Neuronal stem cell (in vitro differentiated cells): ENCODE data around the gene PSMF1.

Experiments used
- DNase-seq: peaks from one replicate; pipeline ENCODE4 v3.0.0-alpha.2; 2013; ENCODE audit warnings: low spot score
- H2AFZ ChIP-seq: one replicate; pipeline ENCODE4 v1.6.1; 2013; ENCODE audit warnings: mild to moderate bottlenecking, low read length, inconsistent platforms
- H2AK5ac ChIP-seq: 2 replicates; pipeline ENCODE4 v1.6.1; 2013; ENCODE audit warnings: low read depth, mild to moderate bottlenecking, inconsistent platforms, low read length, moderate library complexity, mixed read lengths
- H2BK120ac ChIP-seq: 2 replicates; pipeline ENCODE4 v1.6.1; 2013; ENCODE audit warnings: low read depth, mild to moderate bottlenecking, inconsistent platforms, low read length, moderate library complexity, mixed read lengths
- H2BK12ac ChIP-seq: one replicate; pipeline ENCODE4 v1.6.1; 2013; ENCODE audit warnings: low read length, inconsistent platforms
- H2BK15ac ChIP-seq: 2 replicates; pipeline ENCODE4 v1.6.1; 2013; ENCODE audit warnings: mild to moderate bottlenecking, low read length, inconsistent platforms, mixed read lengths
- H2BK5ac ChIP-seq: one replicate; pipeline ENCODE4 v1.6.1; 2013; ENCODE audit warnings: inconsistent platforms, mild to moderate bottlenecking, low read length, moderate library complexity
- H3K14ac ChIP-seq: one replicate; pipeline ENCODE4 v1.6.1; 2013; ENCODE audit warnings: low read length, inconsistent platforms
- H3K18ac ChIP-seq: 2 replicates; pipeline ENCODE4 v1.6.1; 2013; ENCODE audit warnings: low read length, inconsistent platforms
- H3K23ac ChIP-seq: 2 replicates; pipeline ENCODE4 v1.6.1; 2013; ENCODE audit warnings: low read depth, mild to moderate bottlenecking, mixed read lengths, low read length, inconsistent platforms; ENCODE audit not compliant: poor library complexity
- H3K27ac ChIP-seq: replicated peaks from 3 replicates; pipeline ENCODE4 v1.5.1; 2013; ENCODE audit warnings: low read length, inconsistent platforms
- H3K27me3 ChIP-seq, 3 experiments: 2 replicates each; pipeline ENCODE4 v1.6.1; 2013; ENCODE audit warnings: low read length in 3 of 3, mild to moderate bottlenecking in 2 of 3, inconsistent platforms in 1 of 3, low read depth in 1 of 3, mixed read lengths in 1 of 3, moderate library complexity in 1 of 3; ENCODE audit not compliant: control insufficient read depth in 3 of 3, insufficient read depth in 3 of 3
- H3K36me3 ChIP-seq, 2 donors: replicated peaks in 1 of 2; 2 replicates each; pipeline ENCODE4 v1.6.1; 2013; ENCODE audit warnings: low read length in 2 of 2; ENCODE audit not compliant: control insufficient read depth in 2 of 2, insufficient read depth in 2 of 2
- H3K4ac ChIP-seq: 2 replicates; pipeline ENCODE4 v1.6.1; 2013; ENCODE audit warnings: inconsistent platforms, mild to moderate bottlenecking, low read length, moderate library complexity
- H3K4me1 ChIP-seq, 2 donors: 1 replicate in 1 of 2; 2 replicates in 1 of 2; pipeline ENCODE4 v1.6.1; 2013; ENCODE audit warnings: low read length in 2 of 2, low read depth in 1 of 2; ENCODE audit not compliant: control insufficient read depth in 2 of 2, insufficient read depth in 1 of 2
- H3K4me2 ChIP-seq: one replicate; pipeline ENCODE4 v1.6.1; 2013; ENCODE audit warnings: mild to moderate bottlenecking, low read length, inconsistent platforms; ENCODE audit not compliant: insufficient read depth, poor library complexity, severe bottlenecking
- H3K4me3 ChIP-seq, 2 donors: 2 replicates each; pipeline ENCODE4 v1.5.1; 2013; ENCODE audit warnings: low read length in 2 of 2, mild to moderate bottlenecking in 2 of 2, inconsistent platforms in 1 of 2, moderate library complexity in 1 of 2
- H3K79me1 ChIP-seq: one replicate; pipeline ENCODE4 v1.6.1; 2013; ENCODE audit warnings: low read depth, mild to moderate bottlenecking, inconsistent platforms, low read length, moderate library complexity
- H3K9ac ChIP-seq: one replicate; pipeline ENCODE4 v1.6.1; 2013; ENCODE audit warnings: mild to moderate bottlenecking, low read depth, low read length, inconsistent platforms; ENCODE audit not compliant: poor library complexity
- H3K9me3 ChIP-seq, 2 donors: replicated peaks in 1 of 2; 2 replicates each; pipeline versions ENCODE3 to v1.6.1; 2013; ENCODE audit warnings: low read length in 2 of 2, mild to moderate bottlenecking in 2 of 2, inconsistent platforms in 1 of 2, low read depth in 1 of 2, mixed read lengths in 1 of 2, moderate library complexity in 1 of 2; ENCODE audit not compliant: control insufficient read depth in 2 of 2, insufficient read depth in 1 of 2
- H4K8ac ChIP-seq: one replicate; pipeline ENCODE4 v1.6.1; 2013; ENCODE audit warnings: low read depth, mild to moderate bottlenecking, inconsistent platforms, low read length, moderate library complexity
- H4K91ac ChIP-seq: one replicate; pipeline ENCODE4 v1.6.1; 2013; ENCODE audit warnings: low read length, low read depth, mild to moderate bottlenecking, inconsistent platforms; ENCODE audit not compliant: poor library complexity
- WGBS, 2 donors: extraction: QIAGEN DNeasy Blood & Tissue Kit; methylation state at CpG; one replicate each; pipeline ENCODE4 v1.1.7; 2013; ENCODE audit warnings: missing lambda C conversion rate in 2 of 2, mixed read lengths in 1 of 2; ENCODE audit not compliant: insufficient read length in 2 of 2, insufficient replicate concordance in 1 of 2; ENCODE audit errors: extremely low coverage in 2 of 2; 5-methylcytosine and 5-hydroxymethylcytosine counted together

The PSMF1 gene

DNA sequence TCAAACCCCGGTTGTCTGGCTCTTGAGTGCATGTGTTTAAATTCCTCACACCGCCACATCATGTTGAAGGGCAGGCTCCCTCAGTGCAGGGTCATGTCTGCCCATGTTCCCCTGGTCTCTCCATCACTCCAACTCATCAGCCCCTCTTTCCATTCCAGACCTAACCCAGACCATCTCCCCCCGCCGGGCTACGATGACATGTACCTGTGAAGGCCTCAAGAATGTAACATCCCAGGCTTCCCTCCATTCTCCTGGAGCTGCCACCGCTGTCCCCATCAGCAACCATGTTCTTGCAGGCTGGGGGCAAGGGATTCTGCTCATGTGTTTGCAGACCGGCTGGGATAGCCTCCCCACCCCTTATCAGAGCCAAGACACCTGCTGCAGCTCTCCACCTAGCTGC is 46.5 kb downstream of the PSMF1 start:
- no peak overlapping the region for H4K91ac ChIP-seq
- H2BK5ac ChIP-seq = no peak overlapping the region
- no peaks in the 10 kb centered on the region for H3K79me1 ChIP-seq
- H2BK120ac ChIP-seq = no peak overlapping the region
- no peaks in the 10 kb centered on the region for H3K4me1 ChIP-seq
- WGBS, 2 donors = no CpG with 5 or more reads among the region's 7 CpGs
- DNase-seq = no peak
- no peak overlapping the region for H3K4me2 ChIP-seq
- no peak overlapping the region for H3K4me3 ChIP-seq
- H3K9me3 ChIP-seq = no peaks in the 10 kb centered on the region
- no peak overlapping the region for H3K27ac ChIP-seq
- H2BK15ac ChIP-seq = no peak overlapping the region
- H2BK12ac ChIP-seq = no peak overlapping the region
- no peak overlapping the region for H3K23ac ChIP-seq
- H2AK5ac ChIP-seq = no peak overlapping the region
- H3K14ac ChIP-seq = no peak overlapping the region
- H3K18ac ChIP-seq = no peak overlapping the region
- H3K36me3 ChIP-seq = peaks cover 54 to 95% of the 10 kb centered on the region in 2 donors
- H3K27me3 ChIP-seq = no peaks in the 10 kb centered on the region
- H4K8ac ChIP-seq = no peak overlapping the region
- H3K9ac ChIP-seq = no peak overlapping the region
- H3K4ac ChIP-seq = no peak overlapping the region
- H2AFZ ChIP-seq = no peak overlapping the region

DNA sequence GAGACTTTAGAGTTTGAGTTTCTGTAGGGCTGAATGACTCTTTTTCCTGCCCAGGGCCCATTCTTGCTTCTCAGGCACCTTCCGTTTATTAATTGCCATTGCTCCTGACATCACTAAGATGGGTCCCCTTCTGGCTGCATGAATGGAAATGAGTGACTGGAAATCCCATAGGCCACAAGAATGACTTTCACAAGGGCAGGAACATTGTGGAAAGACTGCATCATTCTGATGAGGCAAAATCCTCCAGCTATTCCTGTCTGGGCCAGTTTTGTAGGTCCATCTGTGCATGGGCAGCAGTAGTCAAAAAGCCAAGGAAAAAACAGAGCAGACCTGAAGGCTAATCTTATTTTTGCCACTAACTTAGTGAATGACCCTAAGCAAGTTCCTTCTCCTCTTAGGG is 47.1 kb downstream of the PSMF1 start:
- Histone ChIP-seq H3K27me3 (no peaks in the 10 kb centered on the region), H2BK120ac (no peak overlapping the region), H3K4ac (no peak overlapping the region), H3K9ac (no peak overlapping the region), H4K91ac (no peak overlapping the region), H3K18ac (no peak overlapping the region), H3K14ac (no peak overlapping the region), H3K4me2 (no peak overlapping the region), H3K36me3 (peaks cover 53 to 95% of the 10 kb centered on the region in 2 donors), H2BK15ac (no peak overlapping the region), H3K27ac (no peak overlapping the region), H2BK12ac (no peak overlapping the region), H2AFZ (no peak overlapping the region), H2AK5ac (no peak overlapping the region), H3K4me3 (no peak overlapping the region), H3K4me1 (no peaks in the 10 kb centered on the region), H3K79me1 (no peaks in the 10 kb centered on the region), H2BK5ac (no peak overlapping the region), H4K8ac (no peak overlapping the region), H3K9me3 (no peaks in the 10 kb centered on the region), H3K23ac (no peak overlapping the region)
- no peak for DNase-seq
- WGBS, 2 donors = no CpG with 5 or more reads among the region's 1 CpG

DNA sequence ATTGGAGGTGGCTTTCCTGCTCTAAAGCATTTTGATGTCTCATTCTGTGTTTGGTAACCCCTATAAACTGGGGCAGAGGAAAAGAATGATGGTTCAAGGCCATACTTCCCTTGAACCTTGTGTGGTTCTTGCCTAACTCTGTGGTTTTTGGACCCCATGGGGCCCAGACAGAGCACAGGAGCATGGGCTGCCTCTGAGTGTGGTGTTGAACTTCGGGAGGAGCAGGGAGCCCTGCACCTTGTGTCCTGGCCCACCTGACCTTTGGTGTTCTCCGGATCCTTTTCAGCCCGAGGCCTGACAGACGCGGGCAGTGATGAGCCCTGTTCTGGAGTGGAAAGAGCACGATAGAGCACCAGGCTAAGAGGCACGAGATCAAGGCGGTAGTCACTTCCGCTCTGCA is 47.5 kb downstream of the PSMF1 start:
- Histone ChIP-seq H4K91ac (no peak overlapping the region), H2BK12ac (no peak overlapping the region), H3K23ac (no peak overlapping the region), H2BK5ac (no peak overlapping the region), H3K14ac (no peak overlapping the region), H4K8ac (no peak overlapping the region), H2BK120ac (no peak overlapping the region), H2AFZ (no peak overlapping the region), H2AK5ac (no peak overlapping the region), H3K27me3 (no peaks in the 10 kb centered on the region), H3K18ac (no peak overlapping the region), H3K4me1 (no peaks in the 10 kb centered on the region), H3K9ac (no peak overlapping the region), H3K36me3 (peaks cover 48 to 95% of the 10 kb centered on the region in 2 donors), H3K9me3 (no peaks in the 10 kb centered on the region), H3K4me3 (no peak overlapping the region), H3K4me2 (no peak overlapping the region), H2BK15ac (no peak overlapping the region), H3K4ac (no peak overlapping the region), H3K27ac (no peak overlapping the region), H3K79me1 (no peaks in the 10 kb centered on the region)
- no CpG with 5 or more reads among the region's 9 CpGs for WGBS, 2 donors
- DNase-seq = no peak

DNA sequence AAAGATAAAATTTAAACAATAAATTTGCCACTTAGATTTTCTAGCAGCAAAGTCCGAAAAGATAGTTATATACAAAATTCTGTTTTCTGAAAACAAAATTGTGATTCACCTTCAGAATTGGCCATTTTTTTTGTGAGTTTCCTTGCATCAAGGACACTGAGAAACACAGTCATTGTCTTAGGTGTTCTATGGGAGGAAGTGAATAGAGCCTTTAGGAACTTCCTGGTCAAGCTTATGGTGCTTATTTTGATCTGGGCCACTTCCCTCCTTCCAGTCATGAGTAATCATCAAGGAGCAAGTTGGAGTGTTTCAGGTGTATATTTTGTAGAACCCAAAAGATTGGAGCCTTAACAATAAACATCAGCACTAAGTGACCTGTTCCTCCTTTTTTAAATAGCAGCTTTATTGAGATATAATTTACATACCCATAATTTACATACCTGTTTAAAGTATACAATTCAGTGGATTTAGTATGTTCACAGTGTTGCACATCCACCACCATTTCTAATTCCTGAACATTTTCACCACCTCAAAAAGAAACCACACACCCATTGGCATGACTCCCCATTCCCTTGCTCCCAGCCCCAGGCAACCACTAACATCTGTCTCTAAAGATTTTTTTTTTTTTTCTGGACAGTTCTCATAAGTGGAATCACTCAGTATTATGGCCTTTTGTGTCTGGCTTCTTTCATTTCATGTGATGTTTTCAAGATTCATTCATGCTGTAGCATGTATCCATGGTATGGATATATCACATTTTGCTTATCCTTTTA is 48.7 kb downstream of the PSMF1 start:
- Histone ChIP-seq H2BK15ac (no peak overlapping the region), H3K27me3 (no peaks in the 10 kb centered on the region), H3K4me2 (no peak overlapping the region), H3K23ac (no peak overlapping the region), H3K36me3 (peaks cover 49 to 94% of the 10 kb centered on the region in 2 donors), H3K4ac (no peak overlapping the region), H3K9ac (no peak overlapping the region), H4K8ac (no peak overlapping the region), H2BK5ac (no peak overlapping the region), H2AFZ (no peak overlapping the region), H2BK120ac (no peak overlapping the region), H4K91ac (no peak overlapping the region), H3K79me1 (no peaks in the 10 kb centered on the region), H3K4me3 (no peak overlapping the region), H3K14ac (no peak overlapping the region), H3K18ac (no peak overlapping the region), H2AK5ac (no peak overlapping the region), H3K9me3 (no peaks in the 10 kb centered on the region), H3K27ac (no peak overlapping the region), H3K4me1 (no peaks in the 10 kb centered on the region), H2BK12ac (no peak overlapping the region)
- no peak for DNase-seq
- WGBS, 2 donors = no CpG with 5 or more reads among the region's 1 CpG
